HG02870 (cell line): ENCODE results near the gene CAMK1D.

Source experiments
- ATAC-seq: cut with Tn5 transposase; IDR thresholded peaks from one replicate; pipeline ENCODE4 v1.9.1; 2021; ENCODE audit warnings: mild to moderate bottlenecking, moderate library complexity; ENCODE audit not compliant: unreplicated experiment

The CAMK1D gene

DNA sequence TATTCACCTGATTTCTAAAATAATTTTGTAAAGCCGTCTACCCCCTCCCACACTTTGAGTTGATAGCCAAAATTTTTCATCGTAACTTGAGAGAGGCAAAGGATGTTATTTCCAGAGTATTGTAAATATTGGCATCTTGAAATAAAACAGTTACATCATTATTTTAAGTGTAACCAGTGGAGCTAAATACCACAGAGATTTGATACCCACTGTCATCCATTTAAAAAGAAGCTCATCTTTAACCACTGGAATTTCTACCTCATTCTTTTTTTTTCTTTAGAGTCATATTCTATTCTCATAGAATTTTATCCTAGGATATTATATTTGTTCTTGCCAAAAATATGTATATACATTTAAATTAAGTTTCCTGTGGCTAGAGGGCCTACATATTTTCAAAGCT lies 48.6 kb downstream of the CAMK1D start:
- no peak for ATAC-seq

DNA sequence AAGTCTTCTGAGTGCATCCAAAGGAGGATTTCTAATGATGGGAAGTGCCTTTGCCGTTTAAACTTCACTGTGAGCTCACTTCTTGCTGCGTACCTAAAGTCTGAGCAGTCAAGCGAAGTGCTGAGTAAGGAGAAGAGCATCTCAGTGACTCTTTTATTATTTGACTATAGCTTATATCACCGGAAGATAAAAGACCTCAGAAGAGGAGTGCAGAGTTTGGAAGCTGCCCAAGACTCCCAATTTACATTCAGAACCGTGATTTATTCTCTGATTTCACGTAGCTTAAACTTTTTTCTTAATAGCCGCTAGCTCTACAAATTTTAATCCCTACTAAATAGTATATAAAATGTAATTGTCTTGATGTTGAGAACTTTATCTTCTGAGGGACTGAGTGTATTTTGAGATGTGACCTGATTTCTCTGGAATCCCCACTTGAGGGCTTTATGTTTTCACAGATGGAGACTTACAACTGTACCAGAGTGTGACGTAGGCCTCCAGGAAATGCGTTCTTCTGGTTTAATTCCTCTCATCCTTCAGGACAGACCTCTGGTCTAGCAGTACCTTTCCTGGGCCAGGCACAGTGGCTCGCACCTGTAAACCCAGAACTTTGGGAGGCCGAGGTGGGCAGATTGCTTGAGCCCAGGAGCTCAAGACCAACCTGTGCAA lies 51.1 kb downstream of the CAMK1D start:
- no peak for ATAC-seq

DNA sequence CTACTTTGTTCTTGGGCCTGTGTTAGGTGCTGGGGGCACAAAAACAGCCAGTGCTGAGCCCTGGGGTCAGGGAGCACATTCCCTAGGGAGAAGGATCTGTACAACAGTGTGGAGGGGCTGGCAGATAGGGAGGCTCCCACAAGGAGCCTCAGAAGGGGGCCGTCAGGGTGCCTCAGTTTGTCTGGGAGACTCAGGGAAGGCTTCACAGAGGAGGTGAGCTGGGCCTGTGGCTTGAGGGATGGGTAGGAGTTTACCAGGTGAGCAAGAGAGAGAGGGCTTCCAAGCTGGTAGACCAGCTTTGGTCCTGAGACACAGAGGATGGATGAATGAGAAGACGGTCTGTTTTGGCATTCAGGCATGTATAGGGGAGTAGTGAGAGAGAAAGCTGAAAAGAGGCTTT lies 52.1 kb downstream of the CAMK1D start:
- no peak for ATAC-seq

DNA sequence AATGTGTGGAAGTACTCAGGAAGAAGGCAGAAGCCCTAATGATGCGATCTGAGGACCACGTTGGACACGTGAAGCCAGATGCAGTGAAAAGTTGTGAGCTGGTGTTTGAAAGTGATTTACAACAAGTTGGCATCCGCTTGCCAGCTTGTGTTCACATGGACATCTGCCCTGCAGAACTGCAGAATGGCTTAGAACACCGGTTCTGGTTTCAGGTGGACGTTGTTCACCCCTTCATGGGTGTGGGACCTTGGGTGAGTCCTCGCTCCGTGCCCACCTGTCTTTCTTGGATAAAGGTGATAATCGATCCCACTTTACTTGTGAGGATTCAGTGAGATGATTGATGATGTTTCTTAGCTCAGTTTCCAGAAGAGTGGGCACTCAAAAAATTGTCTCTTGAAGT lies 53.8 kb downstream of the CAMK1D start:
- no peak for ATAC-seq

DNA sequence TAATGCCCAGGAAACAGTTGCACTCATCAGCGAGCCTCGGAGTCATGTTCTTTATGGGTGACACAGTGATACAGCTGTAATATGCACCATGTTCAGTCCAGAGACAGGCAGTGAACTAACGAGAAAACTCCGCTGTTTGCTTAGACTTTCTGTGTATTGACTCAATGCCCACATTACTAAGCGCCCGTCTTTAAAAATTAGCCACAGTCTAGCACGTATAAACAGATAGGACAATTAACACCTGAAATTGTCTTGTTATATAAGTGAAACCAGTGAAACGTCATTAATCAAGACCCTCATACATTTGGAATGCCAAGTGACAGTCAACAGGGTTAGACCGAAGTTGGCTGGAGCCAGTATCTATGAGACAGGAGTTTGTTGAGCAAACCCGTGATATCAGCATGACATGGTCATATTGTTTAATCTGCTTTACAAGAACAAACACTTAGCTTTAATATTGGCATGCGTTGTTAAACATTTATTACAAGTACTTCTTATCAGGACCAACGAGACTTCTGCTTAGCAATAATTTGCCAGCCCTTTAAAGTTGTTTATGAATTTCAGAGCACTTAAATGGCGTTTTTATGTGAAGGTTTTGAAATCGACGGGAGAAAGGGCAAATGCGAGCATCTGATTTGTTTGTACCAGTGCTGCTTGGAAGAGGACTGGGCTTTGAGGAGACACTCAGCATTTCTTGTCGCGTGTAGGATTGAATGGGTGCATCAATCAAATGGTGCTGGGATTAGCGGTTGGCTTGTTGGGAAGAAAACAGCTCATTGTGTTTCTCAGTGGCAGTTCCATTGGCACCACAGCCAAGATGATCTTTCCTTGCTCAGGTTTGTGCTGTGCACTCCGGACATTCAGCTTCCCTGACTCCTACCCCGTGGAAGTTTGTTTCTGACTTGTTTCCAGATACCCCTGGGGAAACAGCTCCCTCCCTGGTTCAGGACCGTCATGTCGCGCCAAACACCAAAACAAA lies 56.3 kb downstream of the CAMK1D start:
- ATAC-seq: no peak

DNA sequence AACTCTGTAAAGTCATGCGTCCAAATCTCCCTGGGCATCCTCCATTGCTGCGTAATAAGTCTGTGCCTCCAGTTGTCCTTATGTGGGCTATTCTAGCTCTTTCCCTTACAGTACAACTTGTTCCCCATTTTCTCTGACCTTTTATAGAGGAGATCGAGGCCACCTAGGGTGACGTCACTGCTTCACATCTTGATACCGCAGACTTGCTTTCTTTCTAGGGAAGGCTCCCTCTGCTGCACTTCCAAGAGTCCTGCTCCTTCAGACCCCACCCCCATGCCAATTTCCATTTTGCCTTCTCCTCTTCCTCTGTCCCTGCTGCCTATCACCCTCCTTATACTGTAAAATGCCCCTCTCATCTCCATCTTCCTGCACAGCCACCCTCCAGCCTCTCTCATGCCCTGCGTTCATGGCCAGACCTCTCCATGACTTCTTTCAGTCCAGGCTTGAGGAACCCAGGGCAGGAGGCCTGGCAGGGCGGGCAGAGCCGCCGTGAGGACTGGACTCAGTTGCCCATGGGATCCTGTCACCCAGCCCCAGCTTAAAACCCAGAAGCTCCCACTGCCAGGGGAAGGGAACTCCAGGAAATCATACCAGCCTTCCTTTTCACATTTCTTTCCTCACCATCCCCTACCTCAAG lies 57.5 kb downstream of the CAMK1D start:
- ATAC-seq: no peak

DNA sequence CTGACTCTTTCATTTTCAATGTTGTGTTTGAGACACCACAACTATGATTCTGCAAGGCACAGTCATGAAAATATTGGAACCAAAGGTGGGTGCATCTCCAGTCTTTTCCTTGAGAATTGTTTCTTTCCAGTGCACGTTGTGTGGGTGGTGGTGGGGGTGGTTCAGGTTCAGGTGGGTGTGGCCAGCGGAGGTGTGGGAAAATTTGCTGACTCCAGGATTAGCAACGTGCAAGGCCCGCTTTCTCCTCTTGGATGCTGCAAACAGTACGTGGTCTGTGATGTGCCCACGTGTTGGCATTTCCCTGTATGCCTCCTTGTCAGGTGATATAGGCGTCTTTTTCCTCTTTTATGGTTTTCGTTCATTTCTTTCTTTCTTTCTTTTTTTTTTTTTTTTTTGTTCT lies 59.1 kb downstream of the CAMK1D start:
- no peak for ATAC-seq

DNA sequence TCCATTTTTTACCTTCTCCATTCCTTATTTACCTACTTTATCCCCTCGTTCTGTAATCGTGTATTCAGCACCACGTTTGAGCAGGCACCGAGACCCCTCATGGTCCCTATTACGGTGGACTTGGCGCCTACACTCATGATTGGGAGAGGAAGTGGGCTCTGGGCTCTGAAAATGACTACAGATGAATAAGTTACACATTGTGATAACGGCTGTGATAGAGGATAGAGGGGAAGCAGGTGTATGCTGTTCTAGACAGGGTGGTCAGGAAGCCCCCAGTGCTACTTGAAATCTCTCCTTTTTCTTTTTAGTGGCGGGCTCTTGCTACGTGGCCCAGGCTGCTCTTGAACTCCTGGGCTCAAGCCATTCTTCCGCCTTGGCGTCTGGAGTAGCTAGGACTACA lies 59.8 kb downstream of the CAMK1D start:
- ATAC-seq: no peak

DNA sequence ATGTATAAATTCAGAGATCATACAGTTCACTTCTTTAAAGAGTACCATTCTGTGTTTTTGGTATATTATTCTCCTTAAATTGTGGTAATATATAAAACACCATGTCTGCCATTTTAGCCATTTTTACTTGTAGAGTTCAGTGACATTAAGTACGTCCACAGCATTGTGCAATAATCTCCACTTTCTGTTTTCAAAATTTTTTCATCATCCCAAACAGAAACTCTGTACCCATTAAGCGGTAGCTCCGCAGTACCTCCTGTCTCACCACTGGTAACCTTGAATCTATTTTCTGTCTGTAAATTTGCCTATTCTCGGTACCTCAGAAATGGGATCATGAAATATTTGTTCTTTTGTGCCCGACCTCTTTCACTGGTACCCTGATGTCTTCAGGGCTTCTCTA lies 60.3 kb downstream of the CAMK1D start:
- ATAC-seq: no peak

DNA sequence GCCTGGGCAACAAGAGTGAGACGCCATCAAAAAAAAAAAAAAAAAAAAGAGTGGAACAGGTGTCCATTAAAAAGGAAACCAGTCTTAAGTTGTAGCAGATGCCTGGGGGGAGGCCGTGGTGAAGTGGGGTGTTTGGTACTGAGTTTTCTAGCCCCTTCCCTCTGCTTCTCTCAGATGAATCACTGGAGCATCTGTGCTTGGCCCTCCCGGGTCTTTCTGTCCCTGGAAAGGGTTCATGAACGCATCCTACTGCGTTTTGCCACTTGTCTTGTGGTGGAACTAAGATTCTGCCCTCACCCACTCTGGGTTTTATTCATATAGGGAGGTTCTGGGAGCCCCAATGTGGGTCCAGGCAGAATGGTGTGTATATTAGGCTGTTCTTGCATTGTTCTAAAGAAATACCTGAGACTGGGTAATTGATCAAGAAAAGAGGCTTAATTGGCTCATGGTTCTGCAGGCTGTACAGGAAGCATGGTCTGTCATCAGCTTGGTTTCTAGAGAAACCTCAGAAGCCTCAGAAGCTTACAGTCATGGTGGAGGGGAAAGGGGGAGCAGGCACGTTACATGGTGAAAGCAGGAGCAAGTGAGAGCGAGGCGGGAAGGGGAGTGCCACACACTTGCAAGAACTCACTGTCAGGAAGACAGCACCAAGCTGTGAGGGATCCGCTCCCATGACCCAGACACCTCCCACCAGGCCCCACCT lies 63.5 kb downstream of the CAMK1D start:
- no peak for ATAC-seq

DNA sequence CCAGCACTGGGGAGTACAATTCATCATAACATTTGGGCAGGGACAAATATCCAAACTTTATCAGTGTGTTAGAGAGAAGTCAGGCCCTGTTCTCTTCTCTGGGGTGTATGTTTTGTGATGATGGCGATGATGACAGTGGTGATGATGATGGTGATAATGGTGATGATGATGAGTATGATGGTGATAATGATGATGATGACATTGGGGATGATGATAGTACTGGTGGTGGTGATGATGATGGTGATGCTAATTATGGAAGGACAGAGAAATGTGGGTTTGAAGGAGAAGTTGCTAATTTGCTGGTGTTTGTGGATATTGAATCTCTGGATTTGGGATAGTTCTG lies 64.0 kb downstream of the CAMK1D start:
- ATAC-seq: no peak

DNA sequence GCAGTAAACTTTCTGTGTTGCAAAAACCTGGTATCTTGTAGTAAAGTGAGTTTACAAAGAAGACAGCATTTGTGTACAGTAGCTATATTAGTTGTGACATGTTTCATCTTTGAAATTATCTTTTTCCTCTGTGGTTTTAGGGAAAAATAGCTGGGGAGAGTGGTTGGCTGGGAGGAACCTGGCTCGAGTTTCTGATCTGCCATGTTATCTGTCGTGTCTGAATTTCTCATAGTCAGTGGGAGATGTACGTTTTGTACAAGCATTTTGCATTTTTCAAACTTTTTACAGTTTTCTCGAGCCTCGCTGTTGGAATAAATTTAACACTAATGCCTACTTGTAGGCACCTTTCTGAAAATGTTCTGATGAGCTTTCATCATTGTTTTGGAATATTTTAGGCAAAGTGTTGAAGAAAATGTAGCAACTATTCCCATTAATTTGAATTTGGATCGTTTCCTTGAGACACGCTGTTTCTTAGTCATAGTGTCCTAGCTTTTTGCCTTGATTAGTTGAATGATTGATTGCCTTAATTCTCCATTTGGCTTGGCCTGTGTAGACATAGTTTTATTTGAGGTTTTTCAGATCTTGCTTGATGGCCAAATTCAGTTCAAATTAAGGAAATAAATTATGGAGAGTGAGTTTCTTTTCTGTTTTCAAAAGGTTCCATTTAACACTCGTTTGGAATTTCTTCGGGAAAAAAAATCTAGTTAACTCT lies 65.1 kb downstream of the CAMK1D start:
- no peak for ATAC-seq

DNA sequence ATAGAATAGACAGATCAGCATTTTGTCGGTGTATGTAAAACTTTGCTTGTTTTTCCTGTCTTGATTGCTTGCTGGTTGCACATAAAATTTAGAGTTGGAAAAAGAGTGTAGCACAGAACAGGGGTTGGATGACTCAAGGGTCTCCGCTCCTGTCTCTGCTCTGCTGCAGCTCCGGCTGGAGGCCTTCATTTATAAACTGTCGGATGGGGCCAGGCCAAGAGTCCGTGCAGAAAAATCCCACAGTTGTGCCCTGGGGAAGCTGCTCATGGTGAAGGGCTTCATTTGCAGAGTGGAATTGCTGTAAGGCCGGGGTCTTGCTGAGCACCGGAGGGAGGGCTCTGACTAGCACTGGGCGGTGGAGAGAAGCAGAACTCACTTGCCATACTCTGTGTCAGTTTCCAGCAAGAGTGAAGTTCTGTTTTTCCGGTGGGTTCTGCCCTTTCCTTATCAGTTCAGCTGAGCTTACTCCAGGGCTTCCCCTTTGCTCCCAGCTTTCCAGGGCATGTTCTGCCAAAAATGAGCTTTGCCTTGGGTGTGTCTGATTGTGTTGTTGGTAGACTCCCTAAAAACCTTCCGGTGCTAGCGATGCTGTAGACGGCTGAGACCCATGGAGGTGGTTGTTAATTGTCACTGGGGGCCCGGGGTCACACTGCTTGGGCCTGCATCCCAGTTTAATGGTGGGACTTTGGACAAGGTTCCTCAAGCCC lies 67.2 kb downstream of the CAMK1D start:
- ATAC-seq: no peak

DNA sequence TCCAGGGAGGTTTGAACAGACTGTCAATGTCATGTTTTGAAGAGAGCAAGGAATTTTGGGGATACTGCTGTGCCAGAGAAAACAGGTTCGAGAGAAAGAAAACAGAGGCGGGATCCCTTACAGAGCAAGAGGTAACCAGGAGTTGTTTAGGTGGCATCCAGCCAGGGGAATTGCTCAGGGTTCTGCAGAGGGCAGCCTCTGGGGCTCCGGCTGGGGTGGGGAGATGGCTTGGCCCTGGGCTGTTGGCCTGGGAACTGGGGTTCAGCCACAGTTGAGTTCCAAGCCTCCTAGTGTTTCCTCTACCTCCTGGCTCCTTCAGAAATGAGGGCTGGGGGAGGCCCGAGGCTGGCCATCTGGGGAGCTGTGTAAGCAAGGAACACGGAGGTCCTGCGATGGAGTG lies 68.0 kb downstream of the CAMK1D start:
- ATAC-seq: no peak

DNA sequence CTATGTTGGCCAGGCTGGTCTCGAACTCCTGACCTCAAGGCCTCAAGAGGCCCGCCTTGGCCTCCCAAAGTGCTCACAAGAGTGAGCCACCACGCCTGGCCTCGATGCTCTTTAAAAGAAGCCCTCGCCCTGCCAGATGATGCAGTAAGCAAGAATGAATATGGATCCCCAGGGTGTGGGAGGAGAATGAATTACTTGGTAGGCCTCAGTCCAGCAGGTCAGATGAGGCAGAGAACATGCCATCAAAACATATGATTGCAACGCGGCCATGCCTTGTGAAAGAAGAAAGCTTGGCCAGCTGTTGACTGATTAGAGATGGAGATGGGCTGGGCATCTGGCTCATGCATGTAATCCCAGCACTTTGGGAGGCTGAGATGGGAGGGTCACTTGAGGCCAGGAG lies 68.7 kb downstream of the CAMK1D start:
- no peak for ATAC-seq

DNA sequence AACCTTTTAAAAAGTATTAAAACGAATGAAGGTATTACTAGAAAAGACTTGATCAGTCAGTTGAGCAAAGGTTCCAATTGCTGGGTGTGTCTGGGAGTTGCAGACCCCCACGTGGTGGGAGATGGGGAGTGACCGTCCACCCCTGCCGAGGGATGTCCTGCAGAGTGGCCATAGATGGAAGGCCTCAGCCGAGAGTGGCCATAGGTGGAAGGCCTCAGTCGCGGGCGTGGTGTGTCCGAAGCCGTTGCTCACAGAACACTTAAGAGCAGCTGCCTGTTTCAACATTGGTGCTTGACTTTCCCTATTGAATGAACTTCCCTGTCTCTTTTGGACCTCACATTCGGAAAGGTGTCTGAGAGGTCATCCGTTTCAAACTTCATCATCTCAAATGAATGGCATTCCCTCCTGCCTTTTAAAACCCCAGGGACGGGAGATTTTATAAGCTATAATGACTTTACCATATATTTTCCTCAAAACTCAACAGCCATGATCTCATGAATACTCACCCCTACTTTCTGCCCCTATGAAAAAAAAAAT lies 69.4 kb downstream of the CAMK1D start:
- no peak for ATAC-seq

DNA sequence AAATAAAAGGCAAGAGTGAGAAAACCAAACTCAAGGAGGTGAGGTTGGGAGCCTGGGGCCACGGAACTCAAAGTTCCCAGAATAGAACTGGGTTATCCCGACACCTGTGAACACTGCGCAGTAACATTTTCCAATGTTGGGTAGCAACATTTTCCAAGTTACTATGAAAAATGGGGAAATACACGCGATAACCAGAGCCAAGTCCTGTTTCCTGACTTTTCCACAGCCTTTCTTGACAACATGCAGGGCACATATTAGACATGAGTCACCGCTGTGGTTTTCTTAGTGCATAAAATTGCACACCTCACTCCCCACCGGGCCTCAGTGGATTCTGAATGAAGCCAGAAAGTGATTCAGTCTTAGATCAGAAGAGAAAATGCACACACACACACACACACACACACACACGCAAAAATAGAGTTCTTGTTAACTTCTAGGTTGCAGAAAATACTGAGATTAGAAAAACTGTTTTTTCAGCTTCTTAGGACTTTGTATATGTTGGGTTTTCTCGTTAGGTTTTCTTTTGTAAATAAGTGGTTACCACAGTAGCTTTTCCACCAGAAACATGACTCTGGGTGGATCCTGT lies 70.0 kb downstream of the CAMK1D start:
- ATAC-seq: no peak

DNA sequence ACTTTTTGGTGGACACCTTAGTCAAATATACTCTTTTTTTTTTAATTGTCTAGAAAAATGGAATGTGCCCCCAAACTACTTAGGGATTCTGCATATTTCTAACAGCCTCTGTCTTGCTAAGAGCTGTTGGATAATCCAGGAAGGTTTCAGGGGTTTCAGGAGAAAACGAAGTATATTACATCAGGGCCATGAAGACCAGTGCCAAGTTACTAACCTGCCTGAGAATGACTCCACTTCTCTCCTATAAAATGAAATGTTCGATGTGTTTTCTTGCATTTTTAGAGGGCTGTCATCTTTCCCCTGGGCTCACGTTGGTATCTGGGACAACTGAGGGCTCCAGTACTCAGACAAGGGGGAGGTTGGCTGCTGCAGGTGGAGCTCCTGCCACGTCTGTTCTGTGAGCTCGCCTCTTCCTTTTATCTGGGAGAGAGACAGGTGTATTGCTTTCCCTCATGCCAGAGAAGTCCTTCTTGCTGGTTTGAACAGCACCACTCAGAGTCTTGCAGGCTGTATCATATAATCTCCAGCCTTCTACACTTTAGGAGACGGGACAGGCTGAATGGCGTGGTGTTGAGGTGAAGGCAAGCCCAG lies 71.3 kb downstream of the CAMK1D start:
- no peak for ATAC-seq

DNA sequence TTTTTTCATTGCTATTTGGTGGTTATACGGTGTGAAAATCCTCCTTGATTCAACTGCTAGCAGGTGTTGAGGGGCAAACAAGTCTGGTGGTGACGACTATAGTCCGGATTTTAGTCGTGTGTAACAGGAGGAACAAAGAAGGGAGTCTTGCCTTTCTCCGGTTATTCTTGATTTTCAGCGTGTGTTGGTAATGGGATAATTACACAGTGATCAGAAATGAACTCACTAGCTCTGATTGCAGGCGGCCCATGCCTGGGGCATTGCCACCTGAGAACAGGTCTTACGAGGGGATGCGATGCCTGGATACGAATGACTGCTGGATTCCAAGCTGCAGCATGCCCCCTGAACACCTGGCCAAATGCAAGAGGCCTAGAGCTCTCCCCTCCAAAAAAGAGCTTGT lies 72.8 kb downstream of the CAMK1D start:
- ATAC-seq: no peak
